ENCODE data around the gene RBP3. TPM values are rescaled to one million over a fixed set of nuclear protein-coding genes. Genes with fewer than 3 reads are reported as not detected.

Gene RBP3
- polyA plus RNA-seq, 3 donors = not detected

GRCh38 chr10:47403446-47404318 is 55.5 kb downstream of the RBP3 start:
- WGBS, 3 donors = 70 to 81% (median 71%) methylated on average over 6 of the region's 6 CpGs
- H3K27ac ChIP-seq (ENCODE audit: low read depth, low read length) = no peak overlapping the region

- H3K27ac ChIP-seq (ENCODE audit: low read depth, low read length) = no peak overlapping the region
- WGBS, 3 donors = 86 to 88% (median 88%) methylated on average over 6 of the region's 6 CpGs
Measured at GRCh38 chr10:47404446-47404845, 56.3 kb downstream of the RBP3 start.

GRCh38 chr10:47404937-47405336 is 56.8 kb downstream of the RBP3 start:
- WGBS, 3 donors = 92 to 100% (median 96%) methylated on average over 2 of the region's 2 CpGs

GRCh38 chr10:47405857-47406547 is 57.8 kb downstream of the RBP3 start:
- H3K27ac ChIP-seq (ENCODE audit: low read depth, low read length) = no peak overlapping the region
- 76 to 92% (median 90%) methylated on average over 11 of the region's 11 CpGs for WGBS, 3 donors

More at GRCh38 chr10:47404937-47405336, 56.8 kb downstream of the RBP3 start:
- no peak overlapping the region for H3K27ac ChIP-seq (ENCODE audit: low read depth, low read length)

GRCh38 chr10:47406548-47406869 is 58.3 kb downstream of the RBP3 start:
- 87 to 94% (median 93%) methylated on average over 4 of the region's 4 CpGs for WGBS, 3 donors
- H3K27ac ChIP-seq (ENCODE audit: low read depth, low read length) = no peak overlapping the region

GRCh38 chr10:47406870-47407691 is 58.9 kb downstream of the RBP3 start:
- 79 to 89% (median 83%) methylated on average over 9 of the region's 9 CpGs for WGBS, 3 donors

More at GRCh38 chr10:47406870-47407691, 58.9 kb downstream of the RBP3 start:
- no peak overlapping the region for H3K27ac ChIP-seq (ENCODE audit: low read depth, low read length)

Other genes with a start within 250 kb of the RBP3 start
- gene GDF10, start 48.2 kb upstream of the RBP3 start, polyA plus RNA-seq = 1 to 10 TPM in 1 of 3 donors, under 1 TPM in 2; 0.33 to 7.0 (median 0.34) TPM
- not detected for gene GDF2, start 25.9 kb upstream of the RBP3 start, polyA plus RNA-seq
- under 1 TPM in 2 of 3 donors, not detected in 1; 0.06 TPM for gene ZNF488, start 35.9 kb downstream of the RBP3 start, polyA plus RNA-seq
- gene ANXA8, start 135.8 kb downstream of the RBP3 start, polyA plus RNA-seq = 10 to 100 TPM in 2 of 3 donors, under 1 TPM in 1; 0.20 to 12.7 (median 11.1) TPM
- not detected for gene FAM25G, start 143.3 kb downstream of the RBP3 start, polyA plus RNA-seq
- gene AGAP9, start 175.3 kb downstream of the RBP3 start, polyA plus RNA-seq = 1 to 10 TPM; 3.4 to 6.1 (median 5.5) TPM

Data from adipose tissue (tissue), 3 donors.